NCI-H526 (cell line): ENCODE measurements around the gene GLB1L.
A peak's percentile ranks its signal among the peaks of the same experiment; 100 is the strongest.
"Not testable (repeated sequence)": the region's sequence is repeated elsewhere in the genome, so short reads cannot be mapped to it uniquely, and the experiment has no call there.

Source experiments
- DNase-seq, 2 experiments: peaks; one replicate each; lab custom pipeline; 2025; lab: John Stamatoyannopoulos, UW

Gene GLB1L

DNA sequence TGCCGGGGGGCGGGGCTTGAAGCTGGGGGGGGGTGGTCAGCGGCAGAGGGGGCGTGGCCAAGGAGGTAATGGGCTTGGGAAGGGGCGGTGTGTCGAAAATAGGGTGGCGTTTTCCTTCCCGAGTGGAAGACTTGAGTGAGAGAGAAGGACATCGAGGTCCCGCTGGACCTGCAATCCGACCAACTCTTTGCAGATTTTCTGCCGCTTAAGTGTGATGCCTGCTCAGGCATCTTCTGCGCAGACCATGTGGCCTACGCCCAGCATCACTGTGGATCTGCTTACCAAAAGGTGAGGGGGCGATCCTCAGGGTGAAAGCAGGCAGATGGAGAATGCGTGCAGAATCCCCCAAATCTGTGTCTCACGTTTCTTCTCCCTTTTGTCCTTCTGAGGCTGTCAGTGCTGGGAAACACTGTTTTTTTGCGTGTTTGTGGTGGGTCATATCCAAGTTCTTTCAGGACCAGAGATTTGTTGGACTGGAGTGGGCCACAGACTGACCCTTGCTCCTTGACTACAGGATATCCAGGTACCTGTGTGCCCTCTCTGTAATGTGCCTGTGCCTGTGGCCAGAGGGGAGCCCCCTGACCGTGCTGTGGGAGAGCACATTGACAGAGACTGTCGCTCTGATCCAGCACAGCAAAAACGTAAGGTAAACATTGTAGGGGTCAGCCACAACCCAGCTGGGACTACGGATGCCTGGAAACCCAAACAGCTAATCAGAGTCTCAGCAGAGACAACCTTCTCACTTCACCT lies 37.9 kb downstream of the GLB1L start:
- DNase-seq, result no peak

DNA sequence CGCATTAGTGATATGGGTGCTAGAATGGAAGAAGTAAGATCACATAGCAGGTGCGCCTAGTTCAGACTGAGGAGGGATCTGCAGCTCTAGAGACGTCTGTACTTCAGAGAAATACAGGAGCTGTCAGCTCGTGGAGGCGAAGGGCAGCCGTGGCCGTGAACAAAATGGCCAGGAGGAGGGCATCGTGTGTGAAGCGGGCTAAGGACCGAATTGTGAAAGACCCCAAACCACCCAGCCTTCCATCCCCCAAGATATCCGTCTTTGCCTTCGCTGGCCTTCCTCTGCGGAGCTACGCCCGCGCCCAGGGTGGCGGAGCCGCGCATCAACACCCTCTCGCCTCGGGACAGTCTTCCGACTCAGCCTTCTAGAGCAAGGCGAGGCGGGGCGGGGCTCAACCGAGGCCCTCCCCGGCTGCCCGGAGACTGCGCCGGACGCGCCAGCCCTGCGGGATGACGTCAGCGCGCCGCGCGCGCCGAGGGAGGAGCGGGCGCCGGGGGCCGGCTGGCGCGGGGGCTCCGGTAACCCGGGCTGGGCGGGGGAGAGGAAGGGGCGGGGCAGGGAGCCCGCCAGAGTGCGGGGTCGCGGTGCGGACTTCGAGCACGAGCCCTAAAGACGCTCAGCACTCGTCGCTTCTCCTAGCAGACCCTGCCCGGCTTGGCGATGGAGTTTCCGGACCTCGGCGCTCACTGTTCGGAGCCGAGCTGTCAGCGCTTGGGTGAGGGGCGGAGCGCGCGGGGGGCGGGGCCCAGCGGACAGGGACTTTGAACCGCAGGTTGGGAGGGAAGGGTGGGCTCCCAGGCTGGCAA lies 38.7 kb downstream of the GLB1L start, which contains the start of gene ZFAND2B:
TSS of gene ZFAND2B (plus strand) at position 455 of the 806 bp plus-strand sequence. CDS start at position 661, 206 bp downstream.
- peak; percentile 85 to 98 for DNase-seq

DNA sequence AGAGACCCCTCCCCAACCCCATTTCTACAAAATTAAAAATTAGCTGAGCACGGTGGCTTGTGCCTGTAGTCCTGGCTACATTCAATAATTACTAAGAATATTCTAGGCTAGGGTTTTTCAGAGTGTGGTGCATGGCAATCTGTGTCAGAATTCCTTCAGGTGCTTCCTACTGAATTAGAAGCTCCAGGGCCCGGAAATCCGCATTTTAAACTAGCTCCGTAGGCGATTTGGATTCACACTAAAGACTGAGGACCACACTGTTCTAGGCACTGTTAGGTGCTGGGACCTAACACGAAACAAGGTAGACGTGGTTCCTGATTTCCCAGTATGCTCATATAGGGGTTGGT lies 39.3 kb downstream of the GLB1L start:
- DNase-seq, result no peak

DNA sequence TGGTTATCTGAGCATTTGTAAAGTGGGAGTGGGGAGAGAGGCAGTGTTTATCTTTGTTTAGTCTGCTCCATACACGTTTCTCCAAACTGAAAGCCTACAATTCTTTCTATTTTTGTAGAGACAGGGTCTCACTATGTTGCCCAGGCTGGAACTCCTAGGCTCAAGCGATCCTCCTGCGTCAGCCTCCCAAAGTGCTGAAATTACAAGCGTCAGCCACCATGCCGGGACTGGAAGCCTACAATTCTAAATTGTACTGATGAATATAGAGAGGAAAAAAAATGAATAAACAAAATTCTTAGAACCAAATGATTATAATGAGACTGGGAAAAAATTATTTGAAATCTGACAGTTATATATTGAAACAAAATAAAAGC lies 40.1 kb downstream of the GLB1L start:
- no peak for DNase-seq

DNA sequence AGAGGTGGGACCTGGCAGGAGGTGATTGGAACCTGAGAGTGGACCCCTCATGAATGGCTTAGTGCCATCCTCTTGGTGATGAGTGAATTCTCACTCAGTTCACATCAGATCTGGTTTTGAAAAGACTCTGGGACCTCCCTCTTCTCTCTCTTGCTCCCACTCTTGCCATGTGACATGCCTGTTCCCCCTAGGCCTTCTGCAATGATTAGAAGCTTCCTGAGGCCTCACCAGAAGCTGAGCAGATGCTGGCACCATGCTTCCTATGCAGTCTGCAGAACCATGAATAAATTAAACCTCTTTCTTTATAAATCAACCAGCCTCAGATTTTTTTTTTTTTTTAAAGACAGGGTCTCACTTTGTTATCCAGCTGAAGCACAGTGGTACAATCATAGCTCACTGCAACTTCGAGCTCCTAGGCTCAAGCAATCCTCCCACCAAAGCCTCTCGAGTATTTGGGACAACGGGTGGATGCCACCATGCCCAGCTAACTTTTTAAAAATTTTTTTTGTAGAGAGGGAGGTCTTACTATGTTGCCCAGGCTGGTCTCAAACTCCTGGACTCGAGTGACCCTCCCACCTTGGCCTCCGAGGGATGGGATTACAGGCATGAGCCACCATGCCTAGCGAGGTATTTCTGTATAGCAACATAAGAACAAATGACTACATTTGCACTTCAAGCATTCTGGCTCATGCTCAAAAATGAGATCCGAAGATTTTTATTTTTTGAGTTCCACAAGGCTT lies 40.6 kb downstream of the GLB1L start:
- no peak for DNase-seq

- not testable (repeated sequence) for DNase-seq
Observed at GRCh38 chr2:219201331-219201730, 43.9 kb downstream of the GLB1L start.

GRCh38 chr2:219200502-219201326 lies 44.5 kb downstream of the GLB1L start:
- peak; percentile 67 to 74 for DNase-seq

DNA sequence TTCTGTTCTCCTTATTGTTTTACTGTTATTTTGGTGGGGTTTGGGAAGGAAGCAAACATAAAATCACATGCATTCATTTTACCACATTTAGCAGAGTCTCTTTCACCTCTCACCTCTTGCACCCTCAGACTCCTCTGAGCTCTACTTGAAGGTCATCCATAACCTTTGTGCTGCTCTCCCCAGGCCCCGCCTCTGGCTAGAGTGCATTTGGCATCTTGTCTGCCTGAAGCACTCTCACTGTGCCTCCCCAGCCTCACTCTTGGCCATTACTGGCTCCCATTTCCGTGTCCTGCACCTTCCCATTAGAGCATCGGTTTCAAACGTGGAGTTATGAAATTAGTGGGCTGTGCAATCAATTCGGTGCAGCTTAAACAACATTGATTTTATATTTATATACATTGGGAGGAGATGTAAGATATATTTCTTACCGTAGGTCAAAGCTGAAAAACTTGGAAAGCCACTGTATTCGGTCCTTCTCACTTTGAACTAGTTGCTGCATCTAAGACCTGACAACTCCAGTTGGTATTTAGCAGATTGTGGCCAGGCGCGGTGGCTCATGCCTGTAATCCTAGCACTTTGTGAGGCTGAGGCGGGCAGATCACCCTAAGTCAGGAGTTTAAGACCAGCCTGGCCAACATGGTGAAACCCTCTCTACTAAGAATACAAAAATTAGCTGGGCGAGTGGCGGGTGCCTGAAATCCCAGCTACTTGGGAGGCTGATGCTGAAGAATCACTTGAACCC lies 45.6 kb downstream of the GLB1L start:
- peak; percentile 34 to 51 for DNase-seq

GRCh38 chr2:219198974-219199373 lies 46.3 kb downstream of the GLB1L start:
- no peak for DNase-seq

DNA sequence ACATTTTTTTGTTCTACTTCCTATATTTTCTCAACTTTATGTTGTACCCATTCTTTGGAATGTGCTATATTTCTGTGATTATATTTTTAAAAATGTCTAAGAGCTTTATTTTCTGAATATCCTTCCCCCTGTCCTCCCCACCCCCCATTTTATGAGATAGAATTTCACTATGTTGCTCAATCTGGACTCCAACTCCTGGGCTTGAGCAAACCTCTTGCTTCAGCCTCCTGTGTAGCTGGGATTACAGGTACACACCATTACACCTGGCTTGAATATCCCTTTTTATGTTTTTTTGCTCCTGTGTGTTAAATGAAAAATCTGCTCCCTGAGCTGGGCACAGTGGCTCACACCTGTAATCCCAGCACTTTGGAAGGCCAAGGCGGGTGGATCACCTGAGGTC lies 47.9 kb downstream of the GLB1L start:
- DNase-seq, result no peak

GRCh38 chr2:219186754-219187456 lies 58.3 kb downstream of the GLB1L start:
- no peak for DNase-seq
